Astrocyte (in vitro differentiated cells and primary cell): Measurements from ENCODE around the gene ST6GALNAC4. TPM values are rescaled to one million over a fixed set of nuclear protein-coding genes. Genes with fewer than 3 reads are reported as not detected.
A peak's percentile ranks its signal among the peaks of the same experiment; 100 is the strongest.

ENCODE experiments used
- DNase-seq: peaks from one replicate; pipeline ENCODE4 v3.0.0-alpha.2; 2010; ENCODE audit warnings: low read depth
- FAIRE-seq: peaks from 2 replicates; lab custom pipeline; 2011; peaks lifted over from hg19 to GRCh38; lab: Jason Lieb, UNC
- H2AFZ ChIP-seq: 2 replicates; pipeline ENCODE4 v1.6.0; 2012; ENCODE audit warnings: low read depth, low read length, inconsistent platforms
- H3K27ac ChIP-seq: 2 replicates; pipeline ENCODE4 v1.5.1; 2011; ENCODE audit warnings: low read depth, low read length, inconsistent platforms
- H3K27me3 ChIP-seq: 2 replicates; pipeline ENCODE4 v1.6.0; 2011; ENCODE audit warnings: low read length, inconsistent platforms; ENCODE audit not compliant: insufficient read depth
- H3K36me3 ChIP-seq: 2 replicates; pipeline ENCODE4 v1.5.1; 2011; ENCODE audit warnings: low read length, inconsistent platforms; ENCODE audit not compliant: insufficient read depth
- H3K4me1 ChIP-seq: 2 replicates; pipeline ENCODE4 v1.5.1; 2011; ENCODE audit warnings: low read length, inconsistent platforms; ENCODE audit not compliant: insufficient read depth
- H3K4me2 ChIP-seq: 2 replicates; pipeline ENCODE4 v1.6.0; 2012; ENCODE audit warnings: low read length, inconsistent platforms
- H3K4me3 ChIP-seq: 2 replicates; pipeline ENCODE4 v1.5.1; 2011; ENCODE audit warnings: low read depth, mild to moderate bottlenecking, low read length, inconsistent platforms; ENCODE audit not compliant: insufficient read depth
- H3K79me2 ChIP-seq: 2 replicates; pipeline ENCODE4 v1.6.0; 2012; ENCODE audit warnings: mild to moderate bottlenecking, low read length, inconsistent platforms; ENCODE audit not compliant: insufficient read depth
- H3K9ac ChIP-seq: 2 replicates; pipeline ENCODE4 v1.6.0; 2012; ENCODE audit warnings: mild to moderate bottlenecking, low read length, inconsistent platforms
- H3K9me3 ChIP-seq: 2 replicates; pipeline ENCODE4 v1.5.1; 2012; ENCODE audit warnings: low read depth, mild to moderate bottlenecking, low read length, inconsistent platforms; ENCODE audit not compliant: insufficient read depth
- H4K20me1 ChIP-seq: 2 replicates; pipeline ENCODE4 v1.6.0; 2012; ENCODE audit warnings: low read length, inconsistent platforms; ENCODE audit not compliant: insufficient read depth
- H3K27ac Mint-ChIP-seq: one replicate; pipeline ENCODE4 v1.8.0; 2021; ENCODE audit warnings: mild to moderate bottlenecking, mixed read lengths; ENCODE audit not compliant: unreplicated experiment
- H3K27me3 Mint-ChIP-seq: one replicate; pipeline ENCODE4 v1.8.0; 2021; ENCODE audit warnings: low read depth, mixed read lengths; ENCODE audit not compliant: unreplicated experiment
- H3K36me3 Mint-ChIP-seq: one replicate; pipeline ENCODE4 v1.8.0; 2021; ENCODE audit warnings: low read depth, mixed read lengths; ENCODE audit not compliant: unreplicated experiment
- H3K4me1 Mint-ChIP-seq: one replicate; pipeline ENCODE4 v1.8.0; 2021; ENCODE audit warnings: low read depth, mixed read lengths; ENCODE audit not compliant: unreplicated experiment
- H3K4me3 Mint-ChIP-seq: one replicate; pipeline ENCODE4 v1.8.0; 2021; ENCODE audit warnings: mild to moderate bottlenecking, moderate library complexity, mixed read lengths; ENCODE audit not compliant: unreplicated experiment
- H3K9me3 Mint-ChIP-seq: one replicate; pipeline ENCODE4 v1.8.0; 2021; ENCODE audit warnings: mild to moderate bottlenecking, mixed read lengths; ENCODE audit not compliant: unreplicated experiment
- CTCF ChIP-seq: IDR thresholded peaks from 2 replicates; pipeline ENCODE4 v1.5.1; 2011; ENCODE audit warnings: low read depth, mild to moderate bottlenecking, inconsistent platforms, low read length, moderate library complexity; ENCODE audit not compliant: insufficient read depth
- EZH2 ChIP-seq: IDR thresholded peaks from 2 replicates; pipeline ENCODE4 v1.6.1; 2012; ENCODE audit warnings: mild to moderate bottlenecking, low read length, inconsistent platforms; ENCODE audit not compliant: insufficient read depth
- total RNA-seq: library from RNA; stranded (reverse); gene quantifications from 2 replicates; pipeline ENCODE4 v1.2.1, GENCODE V29; 2021

ST6GALNAC4 gene
- total RNA-seq, 1 donor from 2014 or later = 14.5 TPM

GRCh38 chr9:127943011-127943662, 26.3 kb upstream of the ST6GALNAC4 start:
- H3K4me3 ChIP-seq = no peak overlapping the region
- TF ChIP-seq EZH2 (no peak), CTCF (peak; percentile 6)
- Mint-ChIP-seq H3K27me3 (no peaks in the 10 kb centered on the region), H3K9me3 (no peaks in the 10 kb centered on the region), H3K27ac (no peak overlapping the region), H3K4me1 (no peaks in the 10 kb centered on the region), H3K36me3 (peaks cover 7% of the 10 kb centered on the region), H3K4me3 (no peak overlapping the region)
- H3K4me2 ChIP-seq = no peak overlapping the region
- H3K9me3 ChIP-seq = no peaks in the 10 kb centered on the region
- H4K20me1 ChIP-seq = peaks cover 14% of the 10 kb centered on the region
- no peaks in the 10 kb centered on the region for H3K79me2 ChIP-seq
- DNase-seq = no peak
- H3K36me3 ChIP-seq = no peaks in the 10 kb centered on the region
- H2AFZ ChIP-seq = no peak overlapping the region
- no peaks in the 10 kb centered on the region for H3K27me3 ChIP-seq
- no peak overlapping the region for H3K27ac ChIP-seq
- H3K4me1 ChIP-seq = no peaks in the 10 kb centered on the region
- no peak for FAIRE-seq
- no peak overlapping the region for H3K9ac ChIP-seq

GRCh38 chr9:127942216-127943010, 25.6 kb upstream of the ST6GALNAC4 start:
- Histone ChIP-seq H3K4me2 (no peak overlapping the region), H3K4me1 (no peaks in the 10 kb centered on the region), H3K27me3 (no peaks in the 10 kb centered on the region), H3K9me3 (no peaks in the 10 kb centered on the region), H2AFZ (no peak overlapping the region), H3K79me2 (peaks cover 2% of the 10 kb centered on the region), H3K36me3 (no peaks in the 10 kb centered on the region), H3K4me3 (no peak overlapping the region), H4K20me1 (peaks cover 11% of the 10 kb centered on the region), H3K9ac (no peak overlapping the region), H3K27ac (no peak overlapping the region)
- Mint-ChIP-seq H3K4me1 (no peaks in the 10 kb centered on the region), H3K27me3 (no peaks in the 10 kb centered on the region), H3K4me3 (no peak overlapping the region), H3K36me3 (peaks cover 7% of the 10 kb centered on the region), H3K9me3 (no peaks in the 10 kb centered on the region), H3K27ac (no peak overlapping the region)
- peak; percentile 57 for TF ChIP-seq CTCF
- TF ChIP-seq EZH2 = no peak
- no peak for FAIRE-seq
- DNase-seq = no peak

GRCh38 chr9:127941961-127942215, 25.0 kb upstream of the ST6GALNAC4 start:
- H3K4me1 Mint-ChIP-seq = no peaks in the 10 kb centered on the region
- Histone ChIP-seq H2AFZ (no peak overlapping the region), H3K79me2 (peaks cover 7% of the 10 kb centered on the region), H4K20me1 (peaks cover 11% of the 10 kb centered on the region), H3K4me2 (no peak overlapping the region), H3K36me3 (no peaks in the 10 kb centered on the region), H3K9me3 (no peaks in the 10 kb centered on the region), H3K27me3 (no peaks in the 10 kb centered on the region), H3K9ac (no peak overlapping the region), H3K27ac (no peak overlapping the region), H3K4me1 (peaks cover 3% of the 10 kb centered on the region), H3K4me3 (no peak overlapping the region)
- FAIRE-seq = no peak
- H3K27me3 Mint-ChIP-seq = no peaks in the 10 kb centered on the region
- no peak overlapping the region for H3K4me3 Mint-ChIP-seq
- no peaks in the 10 kb centered on the region for H3K9me3 Mint-ChIP-seq
- no peak overlapping the region for H3K27ac Mint-ChIP-seq
- no peak for DNase-seq
- peaks cover 7% of the 10 kb centered on the region for H3K36me3 Mint-ChIP-seq
- TF ChIP-seq CTCF (no peak), EZH2 (no peak)
